ENCODE measurements around the gene JAK1.
"Not testable (repeated sequence)": the region's sequence is repeated elsewhere in the genome, so short reads cannot be mapped to it uniquely, and the experiment has no call there.

Gene JAK1

DNA sequence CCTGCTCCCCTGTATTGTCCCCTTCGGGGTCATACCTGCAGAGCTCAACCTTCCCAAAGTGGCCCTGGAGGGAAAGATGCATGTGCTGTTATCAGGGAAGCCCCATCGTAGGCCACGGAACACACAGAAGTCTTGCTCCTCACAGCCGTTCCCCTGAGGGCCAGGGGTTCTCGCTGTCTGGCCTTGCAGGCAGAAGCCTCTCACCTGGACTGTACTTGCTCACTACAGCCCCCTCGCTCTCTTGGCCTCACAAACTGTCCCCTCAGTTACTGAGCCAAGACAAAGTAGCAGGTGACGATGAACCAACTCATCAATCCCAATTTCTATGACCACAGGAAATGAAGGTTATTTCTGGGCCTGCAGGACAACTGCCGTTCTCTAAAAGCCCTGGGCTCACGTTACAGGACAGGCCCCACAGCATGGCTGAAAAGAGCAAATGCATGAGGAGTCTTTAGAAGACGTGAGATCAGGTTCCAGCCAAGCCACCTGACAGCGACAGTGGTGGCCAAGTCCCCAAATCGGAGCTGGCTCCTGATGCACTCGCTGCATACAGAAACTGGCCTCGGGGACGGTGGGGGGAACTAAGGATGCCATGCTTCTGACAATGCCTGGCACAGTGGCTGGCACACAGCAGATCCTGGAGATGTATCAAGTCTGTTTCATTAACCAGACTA is 126.5 kb downstream of the JAK1 start:
- DNase-seq (ENCODE audit: low read depth): no peak

GRCh38 chr1:64839261-64839660 is 127.1 kb downstream of the JAK1 start:
- no peak for DNase-seq (ENCODE audit: low read depth)

- no peak for DNase-seq (ENCODE audit: low read depth)
These were observed 127.9 kb downstream of the JAK1 start for GRCh38 chr1:64838486-64838885.

- no peak for DNase-seq (ENCODE audit: low read depth)
These were observed 129.5 kb downstream of the JAK1 start for GRCh38 chr1:64836802-64837201.

DNA sequence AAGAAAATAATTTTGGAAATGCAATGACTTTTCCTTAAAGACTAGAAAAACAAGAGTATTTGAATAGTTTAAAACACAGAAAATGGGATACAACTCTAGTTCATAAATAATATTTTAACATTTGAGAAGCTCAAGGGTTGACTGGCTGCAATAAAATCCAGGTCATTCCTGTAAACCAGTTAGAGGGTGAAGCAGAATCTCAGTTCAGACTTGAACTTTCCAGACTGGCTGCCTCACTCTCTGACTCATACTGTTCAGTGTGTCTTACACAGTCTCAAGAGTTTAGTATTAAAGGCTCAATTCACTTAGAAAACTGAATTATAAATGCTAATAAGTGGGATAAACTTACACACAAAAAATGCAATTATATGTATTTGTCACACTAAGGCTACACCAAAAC is 131.6 kb downstream of the JAK1 start:
- peak; percentile 55 for DNase-seq (ENCODE audit: low read depth)

- no peak for DNase-seq (ENCODE audit: low read depth)
These were observed 136.2 kb downstream of the JAK1 start for GRCh38 chr1:64830030-64830651.

- no peak for DNase-seq (ENCODE audit: low read depth)
These were observed 136.8 kb downstream of the JAK1 start for GRCh38 chr1:64829411-64830029.

DNA sequence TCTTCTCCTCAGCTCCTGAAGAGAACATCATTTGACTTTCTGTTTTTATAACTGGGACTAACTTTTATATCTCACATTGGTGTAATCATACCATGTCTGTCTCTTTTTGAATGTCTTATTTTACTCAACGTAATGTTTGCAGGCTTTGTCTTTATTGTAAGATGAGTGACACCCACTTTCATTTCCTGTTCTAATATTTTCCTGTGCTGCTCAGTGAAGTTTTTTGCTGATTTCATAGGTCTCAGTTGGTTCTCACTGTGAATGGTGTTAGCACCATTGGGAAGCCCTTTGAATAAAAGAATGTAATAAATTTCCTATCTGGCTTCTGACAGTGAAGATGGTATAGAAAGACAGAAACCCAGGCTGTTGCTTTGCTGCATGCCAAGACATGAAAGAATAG is 137.5 kb downstream of the JAK1 start:
- DNase-seq (ENCODE audit: low read depth): no peak

GRCh38 chr1:64826991-64827390 is 139.4 kb downstream of the JAK1 start:
- no peak for DNase-seq (ENCODE audit: low read depth)

DNA sequence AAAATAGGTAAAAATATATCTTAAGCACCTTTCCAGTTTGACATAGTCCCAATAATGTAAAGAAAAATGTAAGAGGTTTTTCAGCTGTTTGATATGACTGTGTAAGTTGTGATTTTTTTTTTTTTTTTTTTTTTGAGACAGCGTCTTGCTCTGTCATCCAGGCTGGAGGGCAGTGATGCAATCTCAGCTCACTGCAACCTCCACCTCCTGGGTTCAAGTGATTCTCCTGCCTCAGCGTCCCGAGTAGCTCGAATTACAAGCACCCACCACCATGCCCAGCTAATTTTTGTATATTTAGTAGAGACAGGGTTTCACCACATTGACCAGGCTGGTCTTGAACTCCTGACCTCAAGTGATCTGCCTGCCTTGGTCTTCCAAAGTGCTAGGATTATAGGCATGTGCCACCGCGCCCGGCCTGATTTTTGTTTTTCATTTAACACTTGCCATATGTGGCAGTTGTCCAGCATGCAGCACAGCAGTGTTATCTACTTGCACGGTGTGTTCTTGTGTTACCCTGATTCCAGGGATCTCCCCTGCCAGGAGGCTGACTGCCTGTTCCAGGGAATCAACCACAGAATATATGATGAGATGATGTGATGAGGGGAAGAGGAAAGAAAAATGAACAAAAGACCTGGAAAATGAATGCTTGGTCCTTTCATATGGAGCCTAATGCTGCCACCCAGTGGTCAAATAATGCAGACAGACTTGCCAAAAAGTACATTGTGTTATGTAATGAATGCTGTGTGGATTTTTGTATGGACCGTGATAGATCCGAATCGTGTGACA is 142.5 kb downstream of the JAK1 start:
- DNase-seq (ENCODE audit: low read depth): peak; percentile 53

- DNase-seq (ENCODE audit: low read depth): no peak
These were observed 143.7 kb downstream of the JAK1 start for GRCh38 chr1:64822621-64823020.

GRCh38 chr1:64820572-64820971 is 145.8 kb downstream of the JAK1 start:
- not testable (repeated sequence) for DNase-seq (ENCODE audit: low read depth)

- not testable (repeated sequence) for DNase-seq (ENCODE audit: low read depth)
These were observed 149.0 kb downstream of the JAK1 start for GRCh38 chr1:64817364-64817763.

- DNase-seq (ENCODE audit: low read depth): no peak
These were observed 151.9 kb downstream of the JAK1 start for GRCh38 chr1:64814427-64814826.

GRCh38 chr1:64811131-64811530 is 155.2 kb downstream of the JAK1 start:
- DNase-seq (ENCODE audit: low read depth): no peak

DNA sequence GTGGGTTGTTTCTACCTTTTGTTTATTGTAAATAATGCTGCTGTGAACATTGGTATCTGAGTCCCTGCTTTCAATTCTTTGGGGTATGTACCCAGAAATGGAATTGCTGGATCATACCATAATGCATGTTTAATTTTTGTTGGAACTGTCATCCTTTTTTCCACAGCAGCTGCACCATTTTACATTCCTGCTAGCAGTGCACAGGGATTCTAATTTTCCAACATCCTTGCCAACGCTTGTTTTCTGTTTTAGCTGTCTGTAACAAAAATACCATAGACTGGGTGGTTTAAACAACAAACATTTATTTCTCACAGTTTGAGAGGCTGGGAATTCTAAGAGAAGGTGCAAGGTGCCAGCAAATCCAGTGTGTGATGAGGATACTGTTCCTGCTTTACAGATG is 156.3 kb downstream of the JAK1 start:
- no peak for DNase-seq (ENCODE audit: low read depth)

- no peak for DNase-seq (ENCODE audit: low read depth)
These were observed 157.0 kb downstream of the JAK1 start for GRCh38 chr1:64809309-64809708.

DNA sequence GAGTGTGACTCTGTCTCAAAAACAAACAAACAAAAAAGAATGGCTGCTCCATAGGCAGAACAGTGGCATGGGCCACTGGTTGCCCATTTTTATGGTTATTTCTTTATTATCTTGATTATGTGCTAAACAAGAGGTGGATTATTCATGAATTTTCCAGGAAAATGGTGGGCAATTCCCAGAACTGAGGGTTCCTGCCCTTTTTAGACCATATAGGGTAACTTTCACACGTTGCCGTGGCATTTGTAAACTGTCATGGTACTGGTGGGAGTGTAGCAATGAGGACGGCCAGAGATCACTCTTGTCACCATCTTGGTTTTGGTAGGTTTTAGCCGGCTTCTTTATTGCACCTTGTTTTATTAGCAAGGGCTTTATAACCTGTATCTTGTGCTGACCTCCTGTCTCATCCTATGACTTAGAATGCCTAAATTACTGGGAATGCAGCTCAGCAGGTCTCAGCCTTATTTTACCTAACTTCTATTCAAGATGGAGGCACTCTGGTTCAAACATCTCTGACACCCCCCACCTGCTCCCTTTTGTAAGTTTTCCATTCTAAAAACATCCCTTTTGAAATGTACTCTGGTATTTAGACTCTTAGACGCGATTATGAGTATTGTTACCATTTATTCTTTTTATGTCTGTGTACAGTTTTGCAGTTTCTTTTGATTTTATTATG is 164.4 kb downstream of the JAK1 start:
- DNase-seq (ENCODE audit: low read depth): no peak

DNA sequence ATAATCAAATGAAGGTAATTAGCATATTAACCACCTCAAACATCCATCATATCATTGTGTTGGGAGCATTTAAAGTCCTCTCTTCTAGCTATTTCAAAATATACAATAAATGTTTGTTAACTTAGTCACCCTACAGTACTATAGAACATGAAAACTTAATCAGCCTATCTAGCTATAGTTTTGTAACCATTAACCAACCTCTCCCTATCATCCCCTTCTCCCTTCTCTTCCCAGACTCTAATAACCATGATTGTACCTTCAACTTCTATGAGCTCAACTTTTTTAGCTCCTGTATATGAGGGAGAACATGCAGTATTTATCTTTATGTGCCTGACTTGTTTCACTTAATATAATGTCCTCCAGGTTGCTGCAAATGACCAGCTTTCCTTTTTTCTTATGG is 167.5 kb downstream of the JAK1 start:
- DNase-seq (ENCODE audit: low read depth): no peak

- no peak for DNase-seq (ENCODE audit: low read depth)
These were observed 175.4 kb downstream of the JAK1 start for GRCh38 chr1:64790832-64791487.

Data from non-pigmented ciliary epithelial cell (primary cell).